Myocyte (in vitro differentiated cells): ENCODE data around the gene STEAP3. TPM values are rescaled to one million over a fixed set of nuclear protein-coding genes. Genes with fewer than 3 reads are reported as not detected.

Source experiments
- DNase-seq: peaks from one replicate; pipeline ENCODE4 v3.0.0-alpha.2; 2012; ENCODE audit warnings: low read depth
- total RNA-seq: library from RNA; depleted of rRNA; stranded (reverse); fragments of >200 nt; gene quantifications from 2 replicates; pipeline ENCODE4 v1.2.3, GENCODE V29; 2014

The STEAP3 gene
- total RNA-seq, 1 donor from 2014 or later: 60.7 TPM

DNA sequence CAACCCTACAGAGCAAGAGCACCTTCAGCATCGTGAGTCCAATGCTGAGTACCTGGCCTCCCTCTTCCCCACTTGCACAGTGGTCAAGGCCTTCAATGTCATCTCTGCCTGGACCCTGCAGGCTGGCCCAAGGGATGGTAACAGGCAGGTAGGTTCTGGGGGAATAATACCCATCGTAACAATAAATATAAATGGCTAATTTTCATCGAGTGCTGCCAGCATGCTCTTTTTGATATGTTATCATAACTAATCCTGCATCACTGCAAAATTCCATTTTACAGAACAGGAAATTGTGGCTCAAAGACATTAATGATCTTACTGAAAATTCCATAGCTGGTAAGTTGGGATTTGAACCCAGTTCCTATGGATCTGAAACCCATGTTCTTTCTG lies 22.2 kb downstream of the STEAP3 start:
- DNase-seq: no peak

DNA sequence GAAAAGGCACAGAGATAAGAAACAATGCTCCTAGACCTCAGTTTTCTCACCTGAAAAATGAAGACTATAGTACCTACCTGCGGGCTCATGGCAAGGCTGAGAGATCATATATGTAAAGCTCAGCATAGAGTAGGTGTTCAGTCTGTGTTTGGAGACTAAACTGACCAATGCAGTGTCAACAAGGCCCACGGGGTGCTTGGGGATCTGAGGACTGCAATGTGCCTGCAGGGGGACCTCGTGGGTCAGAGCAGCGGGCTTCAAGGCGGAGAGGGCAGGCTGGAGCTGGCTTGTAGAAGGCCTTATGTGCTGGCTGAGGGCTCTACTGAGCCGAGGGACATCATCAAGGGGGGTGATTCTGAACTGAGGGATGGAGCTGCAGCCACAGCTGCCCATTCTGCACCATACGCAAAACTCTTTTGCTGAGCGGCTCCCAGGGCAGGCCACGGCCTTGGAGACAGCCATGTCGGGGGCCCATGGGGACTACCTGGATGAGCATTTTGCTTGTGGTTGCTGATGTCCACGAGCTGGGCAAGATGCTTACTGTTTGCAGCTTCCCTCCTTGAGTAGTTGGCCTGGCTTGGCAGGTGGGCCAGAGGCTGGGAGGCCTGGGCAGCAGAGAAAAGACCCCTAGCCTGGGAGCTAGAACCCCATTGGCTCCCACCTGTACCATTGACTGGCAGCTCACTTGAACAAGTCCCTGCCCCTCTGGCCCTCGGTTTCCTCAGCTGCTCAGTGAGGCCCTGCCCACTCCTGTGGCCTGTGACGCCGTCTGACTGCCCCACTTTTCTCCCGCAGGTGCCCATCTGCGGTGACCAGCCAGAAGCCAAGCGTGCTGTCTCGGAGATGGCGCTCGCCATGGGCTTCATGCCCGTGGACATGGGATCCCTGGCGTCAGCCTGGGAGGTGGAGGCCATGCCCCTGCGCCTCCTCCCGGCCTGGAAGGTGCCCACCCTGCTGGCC lies 23.5 kb downstream of the STEAP3 start:
- DNase-seq: no peak

DNA sequence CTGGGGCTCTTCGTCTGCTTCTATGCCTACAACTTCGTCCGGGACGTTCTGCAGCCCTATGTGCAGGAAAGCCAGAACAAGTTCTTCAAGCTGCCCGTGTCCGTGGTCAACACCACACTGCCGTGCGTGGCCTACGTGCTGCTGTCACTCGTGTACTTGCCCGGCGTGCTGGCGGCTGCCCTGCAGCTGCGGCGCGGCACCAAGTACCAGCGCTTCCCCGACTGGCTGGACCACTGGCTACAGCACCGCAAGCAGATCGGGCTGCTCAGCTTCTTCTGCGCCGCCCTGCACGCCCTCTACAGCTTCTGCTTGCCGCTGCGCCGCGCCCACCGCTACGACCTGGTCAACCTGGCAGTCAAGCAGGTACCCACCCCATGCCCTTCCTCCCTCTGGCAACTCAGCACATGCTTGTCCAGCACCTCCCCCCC lies 24.2 kb downstream of the STEAP3 start:
- DNase-seq: no peak

DNA sequence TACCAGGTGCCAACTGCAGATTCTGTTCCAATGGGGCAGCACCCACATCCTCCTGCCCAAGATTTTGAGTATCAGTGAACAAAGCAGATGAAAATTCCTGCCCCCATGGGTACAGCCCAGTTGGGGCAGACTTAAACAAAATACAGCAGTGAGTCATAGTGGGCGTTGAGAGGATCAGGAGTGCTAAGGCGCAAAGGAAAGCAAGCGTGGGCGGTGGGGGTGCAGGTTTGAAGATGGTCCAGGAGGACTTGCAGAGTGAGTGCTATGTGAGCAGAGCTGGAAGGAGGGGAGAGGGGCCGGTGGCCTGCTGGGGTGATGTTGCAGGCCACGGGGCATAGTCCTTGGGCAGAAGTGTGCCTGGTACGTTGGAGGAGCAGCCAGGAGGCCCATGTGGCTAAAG lies 24.7 kb downstream of the STEAP3 start:
- no peak for DNase-seq

DNA sequence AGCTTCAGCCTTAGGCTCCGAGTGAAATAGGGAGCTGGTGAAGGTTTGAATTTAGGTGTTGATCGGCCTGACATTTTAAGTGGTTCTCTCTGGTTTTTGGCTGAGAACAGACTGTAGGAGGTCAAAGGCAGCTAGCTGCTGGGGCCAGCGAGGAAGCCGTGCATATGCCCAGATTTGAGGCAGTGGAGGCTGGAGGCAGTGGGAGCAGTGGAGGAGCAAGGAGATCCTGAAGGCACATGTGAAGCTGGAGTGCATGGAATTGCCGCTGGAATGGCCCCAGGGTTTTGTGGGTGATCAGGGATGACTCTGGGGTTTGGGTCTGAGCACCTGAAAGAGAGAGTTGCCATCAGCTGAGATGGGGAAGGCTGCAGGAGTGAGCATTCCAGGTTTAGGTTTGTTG lies 25.1 kb downstream of the STEAP3 start:
- DNase-seq: no peak

DNA sequence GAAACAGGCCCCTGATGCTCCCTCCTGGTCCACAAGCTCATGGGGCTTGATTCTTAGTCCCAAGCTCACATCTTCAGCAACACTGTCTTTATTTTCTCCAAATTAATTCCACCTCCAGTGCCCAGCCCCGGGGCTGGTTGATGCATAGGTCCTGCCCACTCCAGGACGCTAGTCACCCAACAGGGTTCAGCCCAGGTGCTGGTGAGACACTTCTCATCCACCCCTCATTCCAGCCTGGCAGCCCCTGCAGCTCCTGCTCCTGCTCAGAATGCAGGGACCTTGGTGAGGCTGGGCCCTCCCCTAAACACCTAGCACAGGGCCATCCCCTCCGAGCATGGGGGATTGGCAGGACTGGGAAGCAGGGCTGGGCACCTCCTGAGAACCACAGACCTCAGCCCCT lies 25.7 kb downstream of the STEAP3 start:
- DNase-seq: no peak

DNA sequence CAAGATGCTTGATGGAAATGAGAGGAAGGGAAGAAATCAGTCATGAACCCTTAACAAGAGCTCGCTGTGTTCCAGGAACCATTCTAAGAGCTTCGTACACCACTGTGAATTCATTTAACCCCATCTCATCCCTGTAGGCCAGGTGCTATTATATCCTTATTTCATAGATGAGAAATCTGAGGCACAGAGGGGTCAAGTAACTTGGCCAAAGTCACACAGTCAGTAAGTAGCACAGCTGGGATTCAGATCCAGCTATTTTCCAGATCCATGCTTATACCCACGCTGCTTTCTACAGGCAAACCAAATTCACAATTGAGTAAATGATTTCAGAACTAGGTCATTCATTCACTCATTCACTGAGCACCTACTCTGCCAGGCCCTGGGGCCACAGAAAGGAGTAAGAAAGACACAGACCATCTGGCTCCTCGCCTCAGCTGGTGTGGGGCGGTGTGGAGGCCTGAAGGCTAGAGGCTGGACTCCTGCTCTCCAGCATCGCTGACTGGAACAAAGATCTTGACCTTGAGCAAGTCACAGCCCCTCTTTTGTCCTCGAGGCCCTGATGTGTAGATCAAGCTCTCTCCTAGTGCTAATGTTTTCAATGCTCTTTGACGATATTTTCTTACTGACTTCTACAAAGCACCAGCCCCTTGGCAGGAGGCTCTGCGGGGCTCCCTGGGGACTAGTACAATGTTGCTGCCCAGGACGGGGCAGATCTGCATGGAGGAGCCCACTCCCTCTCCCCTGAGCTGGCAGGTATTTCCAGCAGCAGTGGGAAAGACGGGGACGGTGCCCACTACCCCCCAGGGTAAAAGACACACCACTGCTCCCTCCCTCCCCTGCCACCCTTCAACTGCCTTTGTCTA lies 26.5 kb downstream of the STEAP3 start:
- DNase-seq: no peak

DNA sequence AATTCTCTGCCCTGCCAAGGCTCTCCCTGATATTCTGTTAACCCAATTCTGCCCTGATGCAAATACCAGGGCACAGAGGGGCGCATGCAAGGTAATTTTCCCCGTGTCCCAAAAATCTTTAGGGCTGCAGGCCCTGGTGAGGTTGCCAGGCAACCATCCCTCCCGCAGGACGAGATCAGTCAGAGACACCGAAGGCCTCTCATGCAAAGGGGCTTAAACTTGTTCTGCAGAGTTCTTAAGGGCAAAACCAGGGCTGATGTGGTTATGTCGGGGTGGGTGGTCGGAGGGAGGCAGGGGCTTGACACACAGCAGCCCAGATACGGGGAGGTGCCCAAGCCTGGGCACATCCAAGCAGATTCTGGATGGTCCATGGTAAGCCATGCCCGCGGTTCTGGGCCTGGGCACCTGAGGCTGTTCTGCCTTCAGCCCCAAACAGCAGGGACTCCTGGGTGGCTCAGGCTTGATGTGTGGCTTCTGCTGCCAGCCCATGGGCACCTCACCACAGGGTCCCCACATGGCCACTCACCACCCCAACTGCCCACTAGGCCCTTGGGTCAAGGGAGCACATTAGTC lies 27.2 kb downstream of the STEAP3 start:
- DNase-seq: no peak

DNA sequence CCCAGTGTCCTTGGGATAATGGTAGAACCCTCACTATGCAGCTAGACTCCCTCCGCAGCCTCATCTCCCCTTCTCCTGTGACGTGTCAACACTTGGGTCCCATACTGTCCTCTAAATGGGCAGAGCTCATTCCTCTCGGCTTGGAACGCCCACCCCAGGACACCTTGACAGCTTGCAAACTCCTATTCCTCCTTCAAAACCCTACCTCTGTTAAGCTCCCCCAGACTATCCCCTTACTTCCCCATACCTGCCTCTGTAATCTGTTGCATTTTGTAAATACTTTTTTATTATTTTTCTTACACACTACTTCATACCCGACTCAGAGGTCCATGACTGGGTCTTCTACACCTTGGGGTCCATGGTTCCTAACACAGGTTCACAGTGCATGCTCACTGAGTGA lies 28.0 kb downstream of the STEAP3 start:
- no peak for DNase-seq

DNA sequence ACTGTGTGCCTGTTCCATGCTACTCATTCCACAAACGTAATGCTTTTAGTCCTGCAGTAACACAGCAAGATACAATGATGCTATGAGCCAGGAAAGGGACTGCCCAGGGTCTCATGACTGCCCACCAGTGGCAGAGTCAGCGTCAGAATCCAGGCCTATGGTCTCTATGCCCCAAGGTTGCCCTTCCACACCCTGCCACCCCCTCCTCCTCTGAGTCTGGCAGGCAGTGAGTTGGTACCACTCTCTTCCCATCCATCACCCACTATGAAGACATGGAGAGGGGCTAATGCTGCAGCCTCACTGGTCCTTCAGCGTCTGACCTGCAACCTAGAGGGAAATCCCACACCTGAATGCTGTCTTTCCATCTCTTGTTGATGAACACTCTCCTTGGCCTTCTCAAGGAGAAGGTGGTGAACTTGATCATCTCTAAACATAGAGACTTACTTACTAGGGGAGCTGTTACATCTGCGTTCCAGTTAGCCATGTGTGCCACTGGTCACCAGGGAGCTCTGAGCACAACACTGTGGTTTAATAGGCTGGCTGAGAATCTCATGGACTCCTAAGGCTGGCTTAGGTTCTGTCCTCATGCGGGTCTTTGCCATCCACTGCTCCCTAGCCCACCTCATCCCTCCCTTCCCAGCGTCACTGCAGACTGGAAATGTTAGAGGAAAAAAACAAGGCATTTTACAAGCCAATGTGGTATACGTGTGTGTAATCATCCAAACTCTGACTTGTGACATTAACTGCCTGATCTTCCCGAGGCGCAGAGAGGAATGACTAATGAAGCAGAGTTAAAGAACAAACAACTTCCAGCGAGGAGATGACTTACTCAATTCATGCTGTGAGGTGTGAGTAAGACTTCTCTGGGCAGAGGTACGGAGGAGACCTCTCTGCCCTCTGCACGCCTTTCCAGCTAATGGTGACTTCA lies 28.8 kb downstream of the STEAP3 start:
- peak; percentile 84 for DNase-seq

DNA sequence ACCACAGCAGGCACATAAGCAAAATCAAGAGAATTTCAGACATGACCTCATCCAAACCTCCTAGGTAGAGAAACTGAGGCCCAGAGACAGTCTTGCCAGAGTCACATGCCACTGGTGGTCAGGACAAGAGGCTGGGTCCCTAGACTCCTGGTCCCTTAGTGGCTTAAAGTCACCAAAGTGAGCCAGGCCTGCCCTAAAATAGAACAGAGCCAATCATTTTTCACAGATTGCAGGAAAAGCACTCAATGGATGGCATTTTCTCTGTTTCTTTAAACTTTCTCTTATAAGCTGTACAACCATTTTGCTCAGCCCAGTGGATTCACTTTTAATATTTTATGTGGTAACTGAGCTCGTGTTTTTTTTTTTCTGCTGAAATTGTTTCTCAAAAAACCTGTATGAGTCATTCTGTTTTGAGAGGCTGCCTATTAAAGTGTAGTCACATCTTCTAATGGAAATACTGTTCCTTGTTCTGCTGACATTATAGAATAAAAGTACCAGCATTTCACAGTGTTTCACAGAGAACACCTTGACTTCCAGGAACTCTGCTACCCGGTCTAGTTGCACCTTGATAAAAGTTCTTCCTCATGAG lies 29.6 kb downstream of the STEAP3 start:
- DNase-seq: peak; percentile 37

DNA sequence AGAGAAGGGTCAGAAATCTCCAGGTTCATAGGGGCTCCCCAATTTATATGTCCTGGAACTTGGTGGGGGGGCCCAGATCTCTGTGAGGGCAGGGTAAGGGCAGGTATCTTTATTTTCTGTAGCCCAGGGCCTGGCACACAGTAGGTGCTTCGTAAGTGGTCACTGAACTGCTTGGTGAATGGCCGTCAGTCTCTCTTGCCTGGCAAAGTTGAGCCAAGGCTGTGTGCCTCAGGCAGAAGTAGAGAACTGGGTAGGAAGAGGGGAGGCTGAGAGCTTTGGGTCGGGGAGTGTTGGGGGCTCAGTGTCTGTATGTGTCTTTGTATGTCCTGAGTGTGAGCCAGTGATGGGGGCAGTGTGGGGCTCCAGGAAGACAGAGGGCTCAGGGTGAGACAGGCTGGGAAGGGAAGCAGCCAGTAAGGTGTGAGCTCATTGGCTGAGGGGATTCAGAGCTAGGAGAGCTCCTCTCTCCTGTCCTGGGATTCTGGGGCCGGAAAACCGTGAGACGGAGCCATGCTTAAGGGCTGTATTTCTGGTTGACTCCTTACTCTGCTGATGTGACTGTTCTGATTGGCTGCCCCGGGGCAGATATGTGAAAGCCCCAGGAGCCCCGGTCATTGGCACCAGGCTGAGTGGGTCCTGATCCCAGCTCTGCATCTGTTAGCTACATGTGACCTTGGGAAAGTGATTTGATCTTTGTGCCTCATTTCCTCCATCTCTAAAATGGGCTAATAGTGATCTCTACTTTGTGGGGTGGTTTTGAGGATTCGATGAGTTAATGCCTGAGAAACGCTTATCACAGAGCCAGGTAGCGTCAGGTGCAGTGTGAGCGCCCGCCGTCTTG lies 30.3 kb downstream of the STEAP3 start:
- DNase-seq: no peak

DNA sequence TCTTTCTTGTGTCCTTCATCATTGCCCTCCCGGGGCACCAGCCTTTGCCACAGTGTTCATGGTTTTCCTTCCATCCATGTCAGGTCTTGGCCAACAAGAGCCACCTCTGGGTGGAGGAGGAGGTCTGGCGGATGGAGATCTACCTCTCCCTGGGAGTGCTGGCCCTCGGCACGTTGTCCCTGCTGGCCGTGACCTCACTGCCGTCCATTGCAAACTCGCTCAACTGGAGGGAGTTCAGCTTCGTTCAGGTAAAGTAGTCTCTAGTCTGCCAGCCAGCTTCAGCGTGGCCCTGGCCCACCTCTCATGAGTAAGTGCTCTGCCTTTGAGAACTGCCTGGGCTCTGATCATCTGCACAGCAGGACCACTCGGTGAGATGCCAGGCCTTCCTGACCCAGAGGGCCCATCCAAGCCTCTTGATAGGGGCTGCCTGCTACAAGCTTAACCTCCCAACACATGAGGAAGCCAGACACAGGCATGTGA lies 31.0 kb downstream of the STEAP3 start:
- DNase-seq: no peak

DNA sequence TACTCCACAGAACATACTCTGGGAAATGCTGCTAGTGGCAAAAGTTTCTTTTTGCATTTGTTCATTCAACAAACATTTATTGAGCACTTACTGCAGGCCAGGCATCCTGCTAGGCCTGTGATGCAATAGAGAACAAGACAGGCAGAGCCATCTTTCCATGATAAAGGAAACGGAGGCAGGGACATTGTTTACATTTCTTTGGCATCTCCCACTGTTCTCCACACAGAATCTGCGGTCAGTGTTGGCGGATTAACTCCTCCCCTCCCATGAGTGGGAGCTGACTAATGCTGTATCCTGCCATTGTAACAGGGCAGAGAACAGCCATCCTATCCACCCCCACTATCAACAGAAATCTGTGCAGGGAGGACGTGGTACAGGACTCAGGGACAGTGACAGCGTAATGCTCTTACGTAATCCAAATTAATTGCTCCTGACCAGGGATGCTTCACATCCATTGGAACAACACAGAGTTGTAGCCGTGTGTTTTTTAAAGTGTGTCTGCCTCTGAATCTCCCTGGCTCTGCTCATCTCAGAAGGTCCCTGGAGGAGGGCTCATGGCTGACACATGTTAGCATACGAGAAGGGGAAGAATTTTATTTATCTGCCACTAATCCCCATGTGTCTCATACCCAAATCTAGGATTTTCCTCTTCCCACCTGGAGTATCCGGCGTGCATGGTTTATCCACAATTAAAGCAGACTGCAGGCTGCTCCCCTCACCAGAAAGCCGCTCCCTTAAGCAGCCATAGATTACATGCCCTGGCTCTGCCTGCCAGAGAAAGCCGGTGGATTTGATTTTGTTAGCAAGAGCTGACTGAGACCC lies 32.3 kb downstream of the STEAP3 start:
- DNase-seq: peak; percentile 73

DNA sequence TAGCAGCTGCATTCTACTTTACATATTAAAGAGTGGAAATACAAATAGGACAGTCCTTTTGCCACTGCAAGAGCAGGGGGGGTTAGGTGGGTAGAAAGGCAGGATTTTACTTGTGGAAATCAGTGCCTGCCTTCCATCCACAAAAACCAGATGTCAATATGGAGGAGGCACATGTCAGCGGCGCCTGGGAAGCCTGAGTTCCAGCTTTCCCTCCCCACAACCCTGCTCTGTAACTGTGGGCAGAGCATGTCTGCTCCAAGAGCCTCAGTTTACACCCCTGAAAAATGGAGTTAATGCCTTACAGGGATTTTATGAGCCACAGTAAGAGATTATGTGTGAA lies 32.9 kb downstream of the STEAP3 start:
- DNase-seq: no peak

DNA sequence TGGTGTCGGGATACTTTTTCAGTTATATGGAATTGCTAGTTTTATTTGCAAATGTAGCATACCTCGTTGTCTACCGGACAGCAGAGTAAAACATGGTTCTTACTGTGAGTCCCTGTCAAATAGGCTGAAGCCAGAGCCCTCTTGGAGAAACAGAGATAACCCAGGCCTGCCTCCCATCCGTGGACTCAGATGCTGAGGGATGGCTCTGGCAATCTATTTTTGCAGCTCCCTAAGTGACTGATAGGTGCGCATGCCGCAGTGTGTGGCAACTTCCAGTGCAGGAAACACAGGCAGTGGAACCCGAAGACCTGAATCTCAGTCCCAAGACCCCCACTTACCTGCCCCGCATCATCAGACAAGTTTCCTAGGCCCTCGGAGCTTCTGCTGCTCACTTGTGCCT lies 33.6 kb downstream of the STEAP3 start:
- no peak for DNase-seq

DNA sequence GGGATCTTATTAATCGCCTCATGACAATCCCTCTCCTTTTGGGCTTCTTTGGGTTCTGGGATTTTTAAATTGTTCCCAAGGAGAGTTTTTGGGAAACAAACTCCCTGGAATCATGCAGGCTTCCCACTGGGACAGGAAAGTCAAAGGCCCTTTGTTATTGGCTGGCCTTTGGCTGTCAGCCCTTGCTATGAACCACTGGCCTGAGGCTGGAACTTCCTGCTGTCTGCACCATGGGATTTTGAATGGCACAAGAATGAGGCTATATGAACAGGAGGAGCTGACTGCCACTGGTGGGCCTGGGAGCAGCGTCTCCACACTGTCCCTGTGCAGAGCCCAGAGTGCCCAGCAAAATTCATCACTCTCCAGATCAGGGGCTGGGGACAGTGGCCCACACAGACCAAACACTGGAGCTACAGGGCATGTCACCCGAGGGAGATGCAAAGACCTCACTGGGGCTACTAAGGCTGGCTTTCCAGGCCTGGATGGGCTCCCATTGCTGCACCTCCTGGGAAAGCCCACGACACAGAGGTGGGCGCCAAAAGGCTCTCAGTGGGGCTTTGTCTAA lies 35.7 kb downstream of the STEAP3 start:
- no peak for DNase-seq
